B cell (primary cell): ENCODE measurements around the gene TMED9. TPM values are rescaled to one million over a fixed set of nuclear protein-coding genes. Genes with fewer than 3 reads are reported as not detected.

Source experiments
- ATAC-seq: fragments of 200-7000 bp; cut with Tn5 transposase; one replicate; pipeline ENCODE4 v1.10.0; 2021; ENCODE audit warnings: low read depth, mild to moderate bottlenecking, moderate number of reproducible peaks, moderate library complexity
- CTCF ChIA-PET: fragments of 350-600 bp; sonication (Branson Sonifier 250); formaldehyde crosslinking; loops from one replicate; lab custom pipeline; 2021; ENCODE audit warnings: antibody characterized with exemption, inconsistent platforms; lab: Charles Lee
- POLR2A ChIA-PET: fragments of 350-600 bp; sonication (Branson Sonifier 250); formaldehyde crosslinking; loops from one replicate; lab custom pipeline; 2021; ENCODE audit warnings: antibody characterized with exemption; lab: Charles Lee
- DNase-seq: peaks from one replicate; pipeline ENCODE4 v3.0.0; 2013
- H2AFZ ChIP-seq: 2 replicates; pipeline ENCODE4 v1.6.1; 2012; ENCODE audit warnings: mild to moderate bottlenecking, low read depth, low read length; ENCODE audit not compliant: insufficient read depth, poor library complexity, severe bottlenecking
- H3K27ac ChIP-seq, 2 donors: 1 replicate in 1 of 2; 2 replicates in 1 of 2; pipeline ENCODE4 v1.5.1; 2012 to 2013; ENCODE audit warnings: low read length in 2 of 2, mild to moderate bottlenecking in 2 of 2, moderate library complexity in 1 of 2
- H3K27me3 ChIP-seq, 4 experiments: fragments of 200-600 bp in 1 of 4; sonication (generic) in 1 of 4; replicated peaks in 1 of 4; 1 replicate in 2 of 4; 2 replicates in 2 of 4; pipeline versions ENCODE4 v1.6.1 to v1.7.0; 2013 to 2016; ENCODE audit warnings: low read length in 3 of 4, mild to moderate bottlenecking in 2 of 4, mixed read lengths in 1 of 4, moderate library complexity in 1 of 4; ENCODE audit not compliant: insufficient read depth in 4 of 4, control insufficient read depth in 3 of 4; ENCODE audit errors: control extremely low read depth in 1 of 4
- H3K36me3 ChIP-seq, 2 experiments: replicated peaks in 1 of 2; 1 replicate in 1 of 2; 2 replicates in 1 of 2; pipeline versions ENCODE4 v1.6.1 to v1.7.1; 2013; ENCODE audit warnings: low read length in 1 of 2; ENCODE audit not compliant: insufficient read depth in 2 of 2, control insufficient read depth in 1 of 2; ENCODE audit errors: control extremely low read depth in 1 of 2, extremely low read depth in 1 of 2
- H3K4me1 ChIP-seq, 2 donors: fragments of 200-600 bp in 1 of 2; sonication (generic) in 1 of 2; 1 replicate in 1 of 2; 2 replicates in 1 of 2; pipeline versions ENCODE4 v1.5.1 to v1.6.1; 2013 to 2017; ENCODE audit warnings: low read length in 2 of 2; ENCODE audit not compliant: control insufficient read depth in 2 of 2, insufficient read depth in 2 of 2
- H3K4me2 ChIP-seq: replicated peaks from 2 replicates; pipeline ENCODE3; 2012; ENCODE audit warnings: mild to moderate bottlenecking, low read depth, low read length; ENCODE audit not compliant: poor library complexity, severe bottlenecking
- H3K4me3 ChIP-seq, 5 experiments: fragments of 200-600 bp in 1 of 5; sonication (generic) in 1 of 5; 1 replicate in 3 of 5; 2 replicates in 2 of 5; pipeline versions ENCODE4 v1.5.1 to v1.7.0; 2011 to 2016; ENCODE audit warnings: low read length in 4 of 5, mild to moderate bottlenecking in 4 of 5, low read depth in 2 of 5, control low read depth in 1 of 5, moderate library complexity in 1 of 5; ENCODE audit not compliant: insufficient read depth in 1 of 5; ENCODE audit errors: control extremely low read depth in 1 of 5, extremely low read depth in 1 of 5
- H3K79me2 ChIP-seq: fragments of 200-600 bp; sonication (generic); one replicate; pipeline ENCODE4 v1.6.0; 2016; ENCODE audit warnings: low read length; ENCODE audit not compliant: control insufficient read depth, insufficient read depth
- H3K9ac ChIP-seq: fragments of 200-600 bp; sonication (generic); 2 replicates; pipeline ENCODE4 v1.6.1; 2017; ENCODE audit warnings: mild to moderate bottlenecking, low read length, moderate library complexity
- H3K9me3 ChIP-seq, 3 donors: one replicate each; pipeline versions ENCODE4 v1.6.1 to v1.7.1; 2013; ENCODE audit warnings: low read length in 2 of 3; ENCODE audit not compliant: control insufficient read depth in 2 of 3, insufficient read depth in 1 of 3; ENCODE audit errors: control extremely low read depth in 1 of 3
- H4K20me1 ChIP-seq: 2 replicates; pipeline ENCODE4 v1.6.0; 2012; ENCODE audit warnings: mild to moderate bottlenecking, low read length; ENCODE audit not compliant: insufficient read depth, control insufficient read depth, poor library complexity, severe bottlenecking
- H3K27ac Mint-ChIP-seq: one replicate; pipeline ENCODE4 v1.8.0; 2021; ENCODE audit warnings: mixed read lengths
- H3K27me3 Mint-ChIP-seq: one replicate; pipeline ENCODE4 v1.8.0; 2021; ENCODE audit warnings: mixed read lengths
- H3K4me1 Mint-ChIP-seq: one replicate; pipeline ENCODE4 v1.8.0; 2021; ENCODE audit warnings: mixed read lengths
- H3K4me3 Mint-ChIP-seq: one replicate; pipeline ENCODE4 v1.8.0; 2021; ENCODE audit warnings: mixed read lengths
- H3K9me3 Mint-ChIP-seq: one replicate; pipeline ENCODE4 v1.8.0; 2022; ENCODE audit warnings: mixed read lengths; ENCODE audit not compliant: insufficient read depth
- EZH2 ChIP-seq: IDR thresholded peaks from 2 replicates; pipeline ENCODE4 v1.6.1; 2012; ENCODE audit warnings: borderline replicate concordance, low read depth, mild to moderate bottlenecking, moderate library complexity, low read length; ENCODE audit not compliant: insufficient read depth, poor library complexity, severe bottlenecking
- WGBS: methylation state at CpG from one replicate; pipeline ENCODE4 v1.1.5; 2013; ENCODE audit warnings: missing lambda C conversion rate; ENCODE audit not compliant: insufficient coverage; 5-methylcytosine and 5-hydroxymethylcytosine counted together
- intact Hi-C: fragments of 100-400 bp; cut with micrococcal nuclease; formaldehyde crosslinking; loops from one replicate; pipeline ENCODE4 v1.10.0; 2022
- polyA plus RNA-seq: library from polyadenylated mRNA; depleted of rRNA; stranded (reverse); fragments of >200 nt; gene quantifications from 2 replicates; pipeline ENCODE4 v1.2.3, GENCODE V29; 2012
- total RNA-seq, 2 donors: library from RNA; stranded (reverse); fragments of 120-200 nt in 1 of 2; gene quantifications; 1 replicate in 1 of 2; 2 replicates in 1 of 2; pipeline versions ENCODE4 v1.2.3 to v1.2.4, GENCODE V29; 2013 to 2022
- TF ChIP-seq, protein P1 (sequence below): fragments of 200-600 bp; IDR thresholded peaks from one replicate; pipeline ENCODE4 v1.8.0; 2022; ENCODE audit warnings: antibody characterized with exemption, mild to moderate bottlenecking

The TMED9 gene
- total and polyA plus RNA-seq, 2 donors (not counting 1 experiment from before 2014, with no cell fraction given) = 54.7 to 67.6 TPM

DNA sequence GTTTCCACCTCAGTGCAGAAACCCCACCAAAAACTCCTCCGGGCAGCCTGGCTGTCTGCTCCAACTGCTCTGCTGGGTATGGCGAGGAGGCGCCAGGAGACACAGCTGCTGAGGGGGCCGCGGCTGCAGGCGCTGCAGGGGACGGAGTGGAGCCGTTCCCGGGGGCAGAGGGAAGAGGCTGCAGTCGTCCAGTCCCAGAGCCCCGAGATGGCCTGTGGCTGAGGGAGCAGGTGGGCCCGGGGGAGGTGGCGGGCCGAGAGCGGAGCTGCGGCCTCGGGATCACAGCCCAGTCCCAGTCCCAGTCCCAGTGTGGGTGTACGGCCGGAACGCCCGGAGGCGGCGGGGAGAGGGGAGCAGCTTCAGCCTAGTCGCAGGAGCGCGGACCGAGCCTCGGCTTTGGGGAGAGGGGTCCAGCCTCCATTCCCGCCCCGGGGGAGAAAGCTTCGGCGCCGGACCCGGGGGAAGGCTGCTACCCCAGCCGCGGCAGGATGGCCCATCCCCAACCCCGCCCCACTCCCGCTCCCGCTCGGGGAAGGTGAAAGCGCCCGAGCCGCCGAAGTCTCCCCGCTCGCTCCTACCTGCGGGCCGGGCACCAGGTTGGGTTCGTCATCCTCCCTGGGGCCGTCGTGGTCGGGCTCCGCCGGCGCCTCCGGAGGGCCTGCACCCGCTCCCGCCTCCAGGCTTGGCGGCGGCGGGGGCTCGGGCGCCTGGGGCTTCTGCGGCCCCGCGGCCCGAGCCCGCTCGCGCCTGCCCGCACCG lies 38.2 kb upstream of the TMED9 start:
- CTCF ChIA-PET = interaction anchor here (0.9 to 1.3 kb wide), 2 partner anchors 52 to 149 kb away, joined by 3 to 7 read pairs; no protein-coding TSS in a partner anchor
- intact Hi-C loops = loop anchor here (1.0 to 2.0 kb wide), 3 partner anchors 38 to 47 kb away; partner anchors contain the start of genes B4GALT7, DDX41 and TMED9
- no peak for ATAC-seq
- peak overlapping the region; percentile 93 for H3K4me3 Mint-ChIP-seq
- Histone ChIP-seq H3K4me3 (peak overlapping the region; percentile 28 to 84 (median 77)), H3K27me3 (no peaks in the 10 kb centered on the region), H4K20me1 (peaks cover 36% of the 10 kb centered on the region), H3K36me3 (peaks cover 2 to 15% of the 10 kb centered on the region in 2 experiments), H3K4me2 (peak overlapping the region; percentile 96), H3K4me1 (peaks cover 18 to 26% of the 10 kb centered on the region in 2 donors), H3K79me2 (peaks cover 62% of the 10 kb centered on the region), H3K27ac (peak overlapping the region in 1 of 2 donors; percentile 66), H2AFZ (peak overlapping the region; percentile 89), H3K9ac (peak overlapping the region; percentile 85), H3K9me3 (no peaks in the 10 kb centered on the region)
- peak overlapping the region; percentile 32 for H3K27ac Mint-ChIP-seq
- TF ChIP-seq, protein P1, sequence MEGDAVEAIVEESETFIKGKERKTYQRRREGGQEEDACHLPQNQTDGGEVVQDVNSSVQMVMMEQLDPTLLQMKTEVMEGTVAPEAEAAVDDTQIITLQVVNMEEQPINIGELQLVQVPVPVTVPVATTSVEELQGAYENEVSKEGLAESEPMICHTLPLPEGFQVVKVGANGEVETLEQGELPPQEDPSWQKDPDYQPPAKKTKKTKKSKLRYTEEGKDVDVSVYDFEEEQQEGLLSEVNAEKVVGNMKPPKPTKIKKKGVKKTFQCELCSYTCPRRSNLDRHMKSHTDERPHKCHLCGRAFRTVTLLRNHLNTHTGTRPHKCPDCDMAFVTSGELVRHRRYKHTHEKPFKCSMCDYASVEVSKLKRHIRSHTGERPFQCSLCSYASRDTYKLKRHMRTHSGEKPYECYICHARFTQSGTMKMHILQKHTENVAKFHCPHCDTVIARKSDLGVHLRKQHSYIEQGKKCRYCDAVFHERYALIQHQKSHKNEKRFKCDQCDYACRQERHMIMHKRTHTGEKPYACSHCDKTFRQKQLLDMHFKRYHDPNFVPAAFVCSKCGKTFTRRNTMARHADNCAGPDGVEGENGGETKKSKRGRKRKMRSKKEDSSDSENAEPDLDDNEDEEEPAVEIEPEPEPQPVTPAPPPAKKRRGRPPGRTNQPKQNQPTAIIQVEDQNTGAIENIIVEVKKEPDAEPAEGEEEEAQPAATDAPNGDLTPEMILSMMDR = no peak
- TF ChIP-seq EZH2 = no peak
- H3K4me1 Mint-ChIP-seq = peaks cover 32% of the 10 kb centered on the region
- no peaks in the 10 kb centered on the region for H3K9me3 Mint-ChIP-seq
- no peaks in the 10 kb centered on the region for H3K27me3 Mint-ChIP-seq
- DNase-seq = no peak
- POLR2A ChIA-PET = no interaction called here
- under 1% methylated on average over 71 of the region's 72 CpGs for WGBS
